Cardiac septum (tissue), 1 donor: ENCODE measurements around the gene SIM2. TPM values are rescaled to one million over a fixed set of nuclear protein-coding genes. Genes with fewer than 3 reads are reported as not detected.
A peak's percentile ranks its signal among the peaks of the same experiment; 100 is the strongest.

Source experiments
- DNase-seq: peaks from one replicate; pipeline ENCODE4 v3.0.0-alpha.2; 2020; ENCODE audit warnings: low spot score
- intact Hi-C: fragments of 100-400 bp; cut with DNase I; formaldehyde crosslinking; loops from one replicate; pipeline ENCODE4 v1.14.0; 2022
- total RNA-seq: library from RNA; stranded (reverse); fragmentation: NEBNext Ultra II Directional; extraction: Animal tissue kit (Norgen Biotek cat#: 25700); gene quantifications from one replicate; pipeline ENCODE4 v1.2.1, GENCODE V29; 2021
- donor health status: DM: no; HTN: no; CAD: no.

The SIM2 gene
- total RNA-seq, 1 donor from 2014 or later: 0.16 TPM

DNA sequence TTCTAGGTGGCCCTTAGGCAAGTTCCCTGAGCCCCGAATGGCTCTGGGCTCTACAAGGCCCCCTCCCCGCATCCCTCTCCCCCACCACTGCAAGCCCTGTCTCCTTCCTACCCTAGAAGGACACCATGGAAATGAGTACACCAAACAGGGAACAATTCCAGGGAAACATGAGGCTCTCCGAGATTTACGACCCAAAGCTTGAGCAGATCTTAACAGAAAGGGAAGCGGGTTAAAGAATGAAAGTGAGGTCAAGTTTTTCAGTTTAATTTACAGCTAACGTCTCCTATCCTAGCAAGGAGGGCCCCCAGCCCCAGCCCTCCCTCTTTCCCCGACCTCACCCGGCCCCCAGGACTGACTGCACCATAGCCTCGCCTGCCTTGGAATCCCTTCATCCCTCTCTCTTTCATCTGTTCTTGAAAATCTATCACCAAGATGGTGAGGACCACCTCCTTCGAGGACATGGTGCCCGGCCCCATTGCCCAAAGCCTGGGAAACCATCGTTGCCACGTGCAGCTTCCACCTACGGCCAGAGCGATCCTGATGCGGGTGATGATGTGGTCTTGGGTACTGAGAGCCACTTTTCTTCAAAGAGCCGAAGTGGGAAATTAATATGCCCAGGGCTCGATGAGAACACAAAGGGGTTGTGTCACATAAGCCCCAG lies 30.5 kb downstream of the SIM2 start:
- intact Hi-C loops: no loop called here
- no peak for DNase-seq

DNA sequence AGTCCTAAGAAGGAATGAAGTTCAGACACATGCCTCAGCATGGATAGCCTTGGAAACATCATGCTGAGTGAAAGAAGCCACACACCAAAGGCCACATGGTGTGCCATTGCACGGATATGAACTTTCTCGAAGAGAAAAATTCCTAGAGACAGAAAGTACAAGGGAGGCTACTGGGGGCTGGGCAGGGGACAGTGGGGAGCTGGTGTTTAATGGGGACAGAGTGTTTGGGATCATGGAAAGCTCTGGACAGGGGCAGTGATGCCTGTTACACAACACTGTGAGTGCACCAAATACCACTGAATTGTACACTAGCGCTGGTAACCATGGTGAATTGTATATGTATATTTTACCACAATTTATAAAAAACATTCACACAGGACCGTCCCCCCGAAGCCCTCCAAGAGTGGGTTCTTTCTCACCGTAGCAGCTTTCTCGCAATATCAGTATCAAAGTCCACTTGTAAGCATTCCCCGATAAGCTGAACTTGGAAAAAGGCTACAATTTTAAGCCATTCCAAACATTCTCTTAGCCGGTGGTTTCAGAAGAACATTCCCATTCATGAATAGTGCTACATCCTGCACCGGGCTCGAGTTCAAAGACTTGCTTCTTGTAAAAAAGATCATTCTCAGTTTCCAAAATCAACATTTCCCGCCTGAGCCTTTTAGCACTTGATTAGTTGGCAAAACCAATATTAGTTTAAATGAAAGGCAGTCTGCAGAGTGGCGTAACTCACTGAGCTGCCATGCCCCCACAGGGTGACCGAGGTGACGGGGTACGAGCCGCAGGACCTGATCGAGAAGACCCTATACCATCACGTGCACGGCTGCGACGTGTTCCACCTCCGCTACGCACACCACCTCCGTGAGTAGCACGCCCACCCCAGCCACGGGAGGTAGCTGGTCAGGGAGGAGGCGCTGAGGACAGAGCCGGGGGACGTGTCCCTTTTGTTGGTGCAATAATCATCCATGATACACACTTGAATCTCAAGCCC lies 31.7 kb downstream of the SIM2 start:
- intact Hi-C loops: no loop called here
- DNase-seq: no peak

DNA sequence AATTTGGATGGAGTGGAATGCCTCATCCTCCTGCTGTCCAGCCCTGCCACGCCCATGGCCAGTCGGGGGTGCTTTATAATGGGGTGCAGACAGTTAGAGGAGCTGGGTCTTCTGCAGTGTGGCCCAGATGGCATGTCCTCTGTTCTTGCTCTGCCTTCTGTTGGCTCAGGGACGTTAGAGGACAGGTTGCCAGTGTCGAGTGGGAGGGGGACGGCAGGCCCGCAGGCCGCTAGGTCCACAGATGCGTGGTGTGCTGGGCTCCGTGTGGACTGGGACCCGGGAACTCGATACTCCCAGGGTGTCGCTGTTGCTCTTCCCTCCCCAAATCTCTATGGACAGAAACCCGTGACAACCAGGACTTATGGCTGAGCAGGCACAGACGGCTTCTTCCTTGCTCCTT lies 33.3 kb downstream of the SIM2 start:
- intact Hi-C loops: no loop called here
- no peak for DNase-seq

DNA sequence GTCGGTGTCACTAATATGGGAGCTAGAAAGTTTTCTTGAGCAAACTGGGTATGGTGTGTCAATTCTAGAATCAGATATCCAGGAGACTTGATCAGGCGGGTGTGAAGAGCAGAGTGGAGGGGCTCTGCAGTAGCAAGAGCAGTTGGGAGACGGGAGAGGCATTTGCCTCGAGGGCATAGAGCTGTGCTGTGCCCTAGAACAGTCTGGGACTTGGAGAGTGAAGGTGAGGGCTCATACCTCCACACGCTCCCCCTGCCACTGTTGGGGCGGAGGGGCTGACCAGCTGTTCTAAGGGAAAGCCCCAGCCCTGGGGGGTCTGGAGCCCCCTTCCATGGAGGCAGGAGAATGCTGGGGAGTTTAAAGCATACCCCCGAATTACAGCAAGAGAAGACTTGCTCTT lies 33.8 kb downstream of the SIM2 start:
- no peak for DNase-seq
- intact Hi-C loops: no loop called here

DNA sequence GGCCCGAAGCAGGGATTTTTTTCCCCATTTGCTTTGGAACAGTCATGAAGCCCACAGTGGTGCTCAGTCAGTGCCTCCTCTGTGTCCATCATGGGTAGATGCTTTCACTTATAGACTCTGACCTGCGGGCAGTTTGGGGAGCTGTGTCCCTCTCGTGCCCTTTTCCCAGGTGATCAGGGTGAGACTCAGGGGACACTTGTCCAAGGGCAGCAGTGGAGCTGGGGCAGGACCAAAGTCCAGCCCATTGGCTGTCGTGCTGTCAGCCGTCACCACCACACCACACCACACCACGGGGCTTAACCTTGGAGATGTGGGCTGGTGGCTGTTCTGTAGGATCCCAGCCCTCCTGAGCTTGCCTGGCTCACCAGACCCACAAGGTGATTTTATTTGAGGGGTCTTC lies 34.9 kb downstream of the SIM2 start:
- intact Hi-C loops: no loop called here
- no peak for DNase-seq

DNA sequence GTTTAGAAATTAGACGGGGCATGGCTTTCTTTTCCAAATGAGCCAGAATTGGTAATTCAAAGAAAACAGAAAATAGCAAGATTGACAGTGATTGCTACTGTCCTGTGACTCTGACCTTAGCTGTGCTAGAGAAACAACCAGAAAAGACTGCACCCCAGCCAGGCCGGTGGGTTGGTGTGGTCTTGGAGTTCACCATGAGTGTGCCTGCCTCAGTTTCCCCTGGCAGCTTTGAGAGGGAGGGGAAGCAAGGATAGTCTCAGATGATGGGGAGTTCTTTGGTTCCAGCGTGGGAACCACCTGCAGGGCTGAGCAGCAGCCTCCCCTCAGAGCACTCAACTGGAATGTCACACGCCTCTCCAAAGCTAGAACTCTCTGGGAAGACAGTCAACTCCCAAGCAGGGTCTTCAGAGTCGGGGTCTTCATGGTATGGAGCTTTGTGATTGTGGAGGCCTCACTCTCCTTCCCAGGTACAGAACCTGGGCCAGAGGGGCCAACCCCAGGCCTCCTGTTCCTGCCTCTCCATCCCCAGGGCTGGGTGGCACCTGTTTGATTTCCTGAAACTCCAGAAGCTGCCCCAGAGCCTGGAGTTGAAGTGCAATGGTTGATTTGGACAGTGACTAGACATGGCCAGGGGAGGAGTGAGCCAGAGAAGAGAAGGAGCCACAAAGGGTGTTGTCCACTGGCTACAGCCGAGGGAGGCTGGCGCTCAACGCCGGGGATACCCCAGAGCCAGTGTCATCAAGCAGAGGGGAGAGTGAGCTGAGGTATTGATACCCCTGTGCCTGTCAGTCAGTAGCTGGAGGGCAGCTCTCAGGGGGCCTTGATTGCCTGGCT lies 35.7 kb downstream of the SIM2 start:
- intact Hi-C loops: no loop called here
- DNase-seq: no peak

DNA sequence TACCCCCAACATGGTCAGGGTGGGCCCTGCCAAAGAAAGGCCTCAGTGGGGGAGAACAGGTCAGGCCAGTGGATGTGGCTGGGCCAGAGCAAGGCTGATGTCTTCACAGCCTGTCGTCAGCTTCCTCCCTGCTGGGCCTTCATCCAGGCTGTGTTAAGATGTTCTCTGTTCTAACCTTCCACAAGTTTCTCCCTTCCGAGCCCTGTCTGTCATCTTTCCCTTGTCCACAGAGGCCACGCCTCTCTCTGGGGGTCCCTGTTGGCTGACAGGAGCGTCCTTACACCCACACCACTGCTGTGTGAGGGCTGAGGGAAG lies 36.2 kb downstream of the SIM2 start:
- no peak for DNase-seq
- intact Hi-C loops: no loop called here

DNA sequence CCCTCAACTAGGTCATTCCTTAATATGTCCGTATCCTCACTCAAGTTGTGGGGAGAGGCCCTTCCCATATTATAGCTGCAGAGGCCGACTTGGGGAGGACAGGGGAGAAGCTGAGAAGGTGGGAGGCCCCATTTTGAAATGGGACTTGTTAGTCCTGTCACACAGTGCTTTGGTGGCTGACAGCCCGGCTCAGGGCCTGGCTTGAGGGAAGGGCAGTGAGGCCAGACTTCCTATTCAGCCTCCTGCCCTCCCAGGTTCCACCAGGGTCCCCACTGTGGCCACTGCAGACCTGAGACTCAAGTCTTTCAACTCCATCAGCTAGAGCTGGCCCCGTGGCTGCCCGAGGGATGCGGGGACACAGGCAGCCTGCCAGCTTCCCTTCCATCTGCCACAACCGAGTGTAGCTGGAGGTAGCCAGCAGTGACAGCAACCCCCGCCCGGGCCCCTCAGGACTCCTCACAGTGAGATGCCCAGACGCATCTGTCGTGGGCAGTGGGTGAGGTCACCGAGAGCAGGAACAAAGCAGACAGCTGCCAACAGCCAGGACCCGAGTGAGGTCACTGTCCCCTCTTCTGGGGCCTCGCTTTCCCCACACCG lies 36.9 kb downstream of the SIM2 start:
- DNase-seq: peak; percentile 66
- intact Hi-C loops: no loop called here

DNA sequence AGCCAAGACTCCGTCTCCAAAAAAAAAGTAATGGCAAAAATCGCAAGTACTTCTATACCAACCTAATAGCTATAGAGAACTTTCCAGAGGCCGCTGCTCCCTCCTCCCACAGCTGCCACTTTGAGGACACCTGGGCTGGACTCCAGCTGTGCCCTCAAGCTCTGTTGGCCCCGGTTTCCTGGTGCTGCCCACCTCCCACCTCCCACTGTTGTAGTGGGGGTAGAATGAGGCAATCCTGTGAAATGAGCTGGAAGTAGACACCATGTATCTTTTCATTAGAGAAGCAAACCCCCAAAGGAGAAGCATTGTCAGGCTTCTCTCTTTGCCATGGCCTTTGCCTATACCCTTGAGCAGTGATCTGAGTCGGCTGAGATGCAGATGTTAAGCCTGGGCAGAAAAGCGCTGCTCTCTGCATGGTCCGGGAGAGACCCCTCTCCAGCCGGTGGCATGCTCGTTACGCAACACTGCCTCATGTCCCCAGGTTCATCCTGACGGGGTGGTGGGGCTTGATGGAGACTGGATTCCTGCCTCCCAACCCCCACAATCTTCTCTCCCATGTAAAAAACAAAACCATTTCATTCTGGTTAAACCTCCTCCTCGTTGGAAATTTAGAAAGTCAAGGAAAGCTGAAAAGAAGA lies 39.7 kb downstream of the SIM2 start:
- DNase-seq: no peak
- intact Hi-C loops: no loop called here

DNA sequence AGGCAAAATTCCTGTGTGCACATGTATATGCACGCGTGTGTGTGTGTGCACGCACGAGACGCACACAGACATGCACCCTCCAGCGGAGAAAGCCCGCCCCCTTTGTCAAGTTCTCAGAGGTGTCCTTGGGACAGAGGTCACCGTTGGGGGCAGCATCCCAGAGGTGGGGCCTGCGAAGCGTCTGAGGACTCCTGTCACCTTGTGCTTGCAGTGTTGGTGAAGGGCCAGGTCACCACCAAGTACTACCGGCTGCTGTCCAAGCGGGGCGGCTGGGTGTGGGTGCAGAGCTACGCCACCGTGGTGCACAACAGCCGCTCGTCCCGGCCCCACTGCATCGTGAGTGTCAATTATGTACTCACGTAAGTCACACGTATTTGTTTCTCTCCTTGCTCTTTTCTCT lies 42.6 kb downstream of the SIM2 start:
- DNase-seq: no peak
- intact Hi-C loops: no loop called here

DNA sequence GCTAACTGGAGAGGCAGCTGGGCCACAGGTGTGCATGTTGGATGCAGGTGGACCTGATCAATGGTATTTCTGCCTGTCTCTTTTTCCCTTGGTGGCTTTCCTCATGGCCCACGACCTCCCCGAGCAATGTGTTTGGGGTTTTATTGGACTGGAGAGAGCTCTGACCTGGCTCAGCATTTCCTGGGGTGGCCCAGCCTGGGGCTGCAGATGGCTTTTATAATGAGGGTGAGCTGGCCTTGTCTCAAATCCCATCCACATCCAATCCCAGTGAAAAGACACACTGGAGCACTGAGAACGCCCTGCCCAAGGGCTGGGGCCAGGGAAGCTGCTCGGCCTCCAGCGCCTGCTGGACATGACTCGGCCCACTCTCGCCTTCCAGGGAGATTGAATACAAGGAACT lies 44.1 kb downstream of the SIM2 start:
- DNase-seq: no peak
- intact Hi-C loops: no loop called here

DNA sequence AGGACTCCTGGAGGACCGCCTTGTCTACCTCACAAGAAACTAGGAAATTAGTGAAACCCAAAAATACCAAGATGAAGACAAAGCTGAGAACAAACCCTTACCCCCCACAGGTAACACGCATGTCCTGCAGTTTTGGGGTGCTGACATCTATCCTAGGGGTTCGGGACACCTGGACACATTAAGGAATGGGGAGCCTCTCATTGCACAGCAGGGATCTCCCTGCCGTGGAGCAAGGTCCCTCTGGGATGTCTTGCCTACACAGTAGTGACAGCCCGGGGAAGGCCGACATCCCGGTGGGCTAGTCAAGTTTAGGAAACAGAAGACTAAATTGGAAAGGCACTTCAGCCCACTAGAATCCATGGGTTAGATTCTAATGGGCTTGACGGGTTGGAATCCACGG lies 44.5 kb downstream of the SIM2 start:
- intact Hi-C loops: no loop called here
- DNase-seq: peak; percentile 62

DNA sequence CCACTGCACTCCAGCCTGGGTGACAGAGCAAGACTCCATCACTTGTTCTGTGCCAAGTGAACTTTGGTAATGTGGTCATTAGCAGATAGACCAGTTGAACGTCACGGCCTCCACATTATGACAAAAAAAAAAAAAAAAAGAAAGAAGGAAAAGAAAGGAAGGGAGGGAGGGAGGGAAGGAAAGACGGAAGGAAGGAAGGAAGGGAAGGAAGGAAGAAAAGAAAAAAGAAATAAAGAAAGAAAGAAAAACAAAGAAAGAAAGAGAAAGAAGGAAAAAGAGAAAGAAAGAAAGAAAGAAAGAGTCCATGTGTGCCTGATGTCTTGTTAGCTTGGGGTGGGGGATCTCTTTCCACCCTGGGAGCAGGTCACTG lies 45.3 kb downstream of the SIM2 start:
- DNase-seq: no peak
- intact Hi-C loops: no loop called here

DNA sequence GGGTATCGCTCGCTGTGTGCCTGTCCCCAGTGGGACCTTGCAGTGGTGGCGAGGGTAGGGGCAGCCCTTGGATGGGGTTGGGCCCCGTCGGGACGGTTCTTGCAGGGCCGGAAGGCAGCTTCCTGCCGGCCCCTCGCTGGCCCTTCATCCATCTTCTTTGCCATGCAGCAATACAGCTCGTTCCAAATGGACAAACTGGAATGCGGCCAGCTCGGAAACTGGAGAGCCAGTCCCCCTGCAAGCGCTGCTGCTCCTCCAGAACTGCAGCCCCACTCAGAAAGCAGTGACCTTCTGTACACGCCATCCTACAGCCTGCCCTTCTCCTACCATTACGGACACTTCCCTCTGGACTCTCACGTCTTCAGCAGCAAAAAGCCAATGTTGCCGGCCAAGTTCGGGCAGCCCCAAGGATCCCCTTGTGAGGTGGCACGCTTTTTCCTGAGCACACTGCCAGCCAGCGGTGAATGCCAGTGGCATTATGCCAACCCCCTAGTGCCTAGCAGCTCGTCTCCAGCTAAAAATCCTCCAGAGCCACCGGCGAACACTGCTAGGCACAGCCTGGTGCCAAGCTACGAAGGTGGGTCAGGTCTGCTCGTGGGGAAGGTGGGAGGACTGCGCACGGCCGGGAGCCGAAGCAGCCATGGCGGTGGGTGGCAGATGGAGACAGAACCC lies 45.8 kb downstream of the SIM2 start:
- intact Hi-C loops: loop anchor here (5.0 kb wide), 2 partner anchors 113 to 178 kb away; no protein-coding TSS in a partner anchor
- peak; percentile 73 for DNase-seq

DNA sequence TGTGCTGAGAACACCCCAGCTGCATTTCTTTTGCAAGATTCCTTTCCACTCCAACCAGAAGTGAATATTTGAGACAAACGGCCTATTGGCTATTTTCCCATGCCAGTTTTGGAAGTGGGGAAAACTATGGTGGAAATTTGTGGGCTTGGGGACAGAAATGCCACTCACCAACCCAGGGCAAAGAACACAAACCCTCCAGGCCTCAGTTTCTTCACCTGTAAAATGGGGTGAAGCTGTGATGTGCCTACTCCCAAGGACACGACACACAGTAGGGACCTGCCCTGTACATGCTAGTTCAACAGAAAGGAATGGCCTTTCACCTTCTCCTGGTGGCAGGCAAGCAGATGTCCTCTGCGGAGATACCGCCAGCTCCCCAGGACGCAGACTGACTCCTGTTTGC lies 46.5 kb downstream of the SIM2 start:
- intact Hi-C loops: loop anchor here (5.0 kb wide), 2 partner anchors 112 to 177 kb away; no protein-coding TSS in a partner anchor

DNA sequence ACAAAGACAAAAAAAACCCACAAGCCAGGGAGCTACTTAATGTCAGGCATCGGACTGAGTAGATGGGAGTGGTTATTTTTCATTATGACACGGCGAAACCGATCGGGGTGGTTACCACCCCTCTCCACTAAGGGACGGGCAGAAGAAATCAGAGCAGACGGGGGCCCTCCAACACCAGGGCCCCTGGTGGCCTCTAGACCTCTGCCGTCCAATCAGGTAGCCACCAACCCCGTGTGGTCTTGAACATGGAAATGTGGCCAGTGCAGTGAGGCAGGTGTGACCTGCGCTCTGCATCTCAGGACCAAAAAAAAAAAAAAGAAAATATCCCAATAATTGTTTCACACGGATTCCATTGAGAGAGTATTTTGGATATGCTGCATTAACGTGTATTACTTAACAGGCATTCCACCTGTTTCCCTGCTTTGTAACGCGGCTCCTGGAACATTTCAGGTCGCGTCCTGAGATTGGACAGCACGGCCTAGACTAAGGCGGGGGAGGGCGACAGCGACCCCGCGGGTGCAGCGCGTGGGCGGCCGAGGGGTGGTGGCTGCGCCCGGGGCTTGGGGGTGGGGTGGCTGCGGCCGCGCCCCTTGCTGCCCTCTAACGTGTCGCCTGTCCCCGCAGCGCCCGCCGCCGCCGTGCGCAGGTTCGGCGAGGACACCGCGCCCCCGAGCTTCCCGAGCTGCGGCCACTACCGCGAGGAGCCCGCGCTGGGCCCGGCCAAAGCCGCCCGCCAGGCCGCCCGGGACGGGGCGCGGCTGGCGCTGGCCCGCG lies 48.3 kb downstream of the SIM2 start:
- intact Hi-C loops: loop anchor here (5.0 kb wide), 2 partner anchors 110 to 175 kb away; no protein-coding TSS in a partner anchor
- no peak for DNase-seq

More for the DNA sequence above, 46.5 kb downstream of the SIM2 start:
- no peak for DNase-seq

DNA sequence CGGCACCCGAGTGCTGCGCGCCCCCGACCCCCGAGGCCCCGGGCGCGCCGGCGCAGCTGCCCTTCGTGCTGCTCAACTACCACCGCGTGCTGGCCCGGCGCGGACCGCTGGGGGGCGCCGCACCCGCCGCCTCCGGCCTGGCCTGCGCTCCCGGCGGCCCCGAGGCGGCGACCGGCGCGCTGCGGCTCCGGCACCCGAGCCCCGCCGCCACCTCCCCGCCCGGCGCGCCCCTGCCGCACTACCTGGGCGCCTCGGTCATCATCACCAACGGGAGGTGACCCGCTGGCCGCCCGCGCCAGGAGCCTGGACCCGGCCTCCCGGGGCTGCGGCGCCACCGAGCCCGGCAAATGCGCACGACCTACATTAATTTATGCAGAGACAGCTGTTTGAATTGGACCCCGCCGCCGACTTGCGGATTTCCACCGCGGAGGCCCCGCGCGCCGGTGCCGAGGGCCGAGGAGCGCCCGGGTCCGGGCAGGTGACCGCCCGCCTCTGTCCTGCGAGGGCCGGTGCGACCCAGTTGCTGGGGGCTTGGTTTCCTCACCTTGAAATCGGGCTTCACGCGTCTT lies 49.0 kb downstream of the SIM2 start:
- intact Hi-C loops: loop anchor here (5.0 kb wide), 2 partner anchors 109 to 174 kb away; no protein-coding TSS in a partner anchor
- DNase-seq: no peak
